NCI-H1092 treated with DMSO at 0.1 percent for 48 hours (cell line): ENCODE data around the gene HTR7.

Experiments
- DNase-seq: peaks from one replicate; lab custom pipeline; 2025; lab: John Stamatoyannopoulos, UW

Gene HTR7

DNA sequence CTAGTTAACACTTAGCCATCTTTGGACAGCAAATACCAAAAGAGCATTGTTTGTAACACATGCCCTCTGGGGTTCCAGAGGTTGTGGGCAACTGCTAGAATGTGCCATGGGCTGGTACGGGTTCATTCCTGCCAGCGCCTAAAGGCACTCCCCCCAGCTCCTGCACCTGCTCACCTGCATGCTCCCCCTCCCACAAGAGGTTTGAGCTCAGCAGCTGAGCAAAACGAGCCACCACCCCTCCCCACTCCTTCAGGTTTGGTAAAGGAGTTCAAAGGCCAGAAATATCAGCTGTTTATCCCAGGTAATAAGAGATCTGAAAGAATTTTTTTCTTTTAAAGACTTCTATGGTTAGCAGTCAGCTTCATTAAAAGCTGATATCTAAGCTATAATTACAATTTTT lies 53.5 kb downstream of the HTR7 start:
- DNase-seq = no peak

DNA sequence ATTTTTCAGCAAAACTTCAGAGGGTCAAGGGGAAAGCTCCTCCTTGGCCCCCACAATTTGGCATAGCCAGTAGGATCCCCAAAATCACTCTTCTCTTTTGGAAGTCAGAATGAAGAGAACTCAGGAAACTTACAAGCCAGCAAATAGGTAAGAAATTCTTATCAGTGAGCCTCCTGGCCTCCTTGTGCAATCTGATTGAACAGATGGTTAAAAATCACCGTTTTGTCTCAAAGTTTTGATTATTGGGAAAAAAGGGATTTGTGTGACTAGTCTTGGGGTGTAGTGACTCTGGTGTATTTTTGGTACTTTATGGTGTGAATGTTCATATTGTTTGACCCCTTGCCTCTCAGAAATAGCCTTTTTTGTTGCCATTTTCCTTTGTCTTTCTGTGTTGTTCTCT lies 56.2 kb downstream of the HTR7 start:
- DNase-seq = no peak

GRCh38 chr10:90800232-90800796 lies 57.5 kb downstream of the HTR7 start:
- DNase-seq = no peak

DNA sequence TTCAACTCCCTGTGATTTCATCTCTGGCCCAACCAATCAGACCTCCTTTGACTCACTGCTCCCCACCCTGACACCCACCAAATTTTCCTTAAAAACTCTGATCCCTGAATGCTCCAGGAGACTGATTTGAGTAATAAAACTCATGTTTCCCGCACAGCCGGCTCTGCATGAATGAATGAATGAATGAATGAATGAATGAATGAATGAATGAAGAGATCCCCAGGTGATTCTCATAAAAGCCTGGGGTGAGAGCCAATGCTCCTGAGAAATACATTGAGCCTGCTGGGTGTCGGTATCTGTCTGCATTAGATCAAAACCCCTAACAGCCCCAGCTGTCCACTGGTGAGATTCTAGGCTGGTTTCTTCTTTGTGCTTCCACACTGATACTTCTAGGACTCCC lies 58.7 kb downstream of the HTR7 start:
- no peak for DNase-seq

- no peak for DNase-seq
Measured at GRCh38 chr10:90798482-90798881, 59.4 kb downstream of the HTR7 start.

DNA sequence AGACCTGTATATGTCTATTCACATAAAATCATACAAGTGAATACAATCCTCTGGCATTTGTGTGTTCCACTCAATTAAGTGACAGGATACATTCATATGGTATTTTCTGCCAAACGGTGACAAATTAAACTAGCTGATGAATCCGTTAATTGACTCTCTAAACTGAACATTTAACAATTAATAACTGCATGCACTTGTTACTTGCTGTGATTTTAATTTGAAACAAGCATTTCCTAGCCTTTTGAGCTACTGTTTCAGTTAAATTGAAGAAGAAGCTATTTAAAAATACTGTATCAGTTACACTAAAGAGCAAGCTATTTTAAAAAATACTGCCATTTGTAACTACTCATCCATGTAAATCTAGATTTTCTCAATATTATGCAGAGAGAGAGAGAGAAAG lies 67.4 kb downstream of the HTR7 start:
- DNase-seq = no peak

- DNase-seq = no peak
Measured at GRCh38 chr10:90788968-90789367, 68.9 kb downstream of the HTR7 start.

GRCh38 chr10:90788199-90788491 lies 69.7 kb downstream of the HTR7 start:
- DNase-seq = no peak

DNA sequence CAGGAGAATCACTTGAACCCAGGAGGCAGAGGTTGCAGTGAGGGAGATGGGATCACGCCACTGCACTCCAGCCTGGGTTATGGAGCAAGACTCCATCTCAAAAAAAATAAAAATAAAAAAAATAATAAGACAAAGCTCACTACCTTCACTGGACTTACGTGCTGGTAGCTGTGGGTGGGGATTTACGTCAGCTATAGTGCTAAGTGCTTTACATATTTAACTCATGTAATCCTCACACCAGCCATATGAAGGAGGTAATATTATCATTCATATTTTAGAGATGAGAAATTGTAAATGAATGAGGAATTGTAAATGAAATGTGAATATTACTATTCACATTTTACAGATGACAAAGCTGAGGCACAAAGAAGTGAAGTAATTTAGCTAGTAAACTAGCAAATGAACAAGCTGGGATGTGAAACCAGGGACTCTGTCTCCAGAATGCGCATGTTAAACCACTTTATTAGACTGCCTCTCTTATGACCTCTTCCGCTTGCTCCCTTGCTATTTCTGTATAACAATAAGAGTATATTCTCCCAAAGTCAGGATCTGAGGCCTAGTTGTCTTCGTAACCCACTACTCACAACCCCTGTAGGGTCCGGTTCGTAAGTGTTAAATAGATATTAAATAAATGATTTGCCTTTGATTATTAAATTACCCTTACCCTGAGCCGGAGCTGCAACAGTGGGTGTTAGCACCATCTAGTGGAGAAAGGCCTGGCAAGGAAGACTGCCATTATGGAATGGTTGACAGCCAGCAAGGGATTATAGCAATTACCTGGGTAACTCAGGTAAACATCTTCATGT lies 70.2 kb downstream of the HTR7 start:
- DNase-seq = no peak

GRCh38 chr10:90785782-90786181 lies 72.1 kb downstream of the HTR7 start:
- no peak for DNase-seq

DNA sequence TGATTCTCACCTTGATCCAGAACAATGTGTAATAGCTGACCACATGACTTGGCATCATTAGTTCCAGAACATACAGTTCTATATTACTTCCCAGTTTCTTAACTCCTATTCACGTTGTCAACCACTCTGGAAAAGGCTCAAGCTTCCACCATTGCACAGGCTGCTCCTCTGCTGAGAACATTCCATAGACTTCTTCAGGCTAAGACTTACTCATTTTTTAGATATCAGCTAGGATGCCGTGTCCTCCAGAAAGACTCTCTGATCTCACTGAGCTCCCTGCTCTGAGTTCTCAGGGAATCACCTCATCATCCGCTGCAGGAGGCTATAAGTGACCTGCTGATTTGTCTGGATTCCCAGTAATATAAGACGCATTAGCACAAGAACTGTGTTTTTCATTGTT lies 73.1 kb downstream of the HTR7 start:
- DNase-seq = no peak

DNA sequence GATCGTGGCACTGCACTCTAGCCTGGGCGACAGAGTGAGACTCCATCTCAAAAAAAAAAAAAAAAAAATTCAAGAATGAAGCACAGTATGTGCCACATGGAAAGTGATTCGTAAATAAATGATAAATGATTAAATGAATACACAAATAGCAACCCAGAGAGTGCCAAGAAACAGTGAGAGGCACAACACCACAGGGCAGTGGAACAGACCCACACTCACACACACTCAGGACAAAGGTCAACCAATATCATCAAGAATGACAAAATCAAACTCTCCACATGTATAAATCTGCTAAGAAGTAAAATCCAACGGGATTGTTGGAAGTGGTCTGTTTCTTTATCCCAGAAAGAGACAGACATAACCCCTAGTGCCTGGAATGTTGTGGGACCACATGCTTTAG lies 77.4 kb downstream of the HTR7 start:
- DNase-seq = no peak

GRCh38 chr10:90779548-90779947 lies 78.3 kb downstream of the HTR7 start:
- DNase-seq = no peak

- no peak for DNase-seq
Measured at GRCh38 chr10:90777621-90778020, 80.2 kb downstream of the HTR7 start.

GRCh38 chr10:90775351-90776028 lies 82.3 kb downstream of the HTR7 start:
- DNase-seq = no peak

- no peak for DNase-seq
Measured at GRCh38 chr10:90769946-90770841, 87.6 kb downstream of the HTR7 start.

GRCh38 chr10:90751107-90751997 lies 106.5 kb downstream of the HTR7 start:
- peak; percentile 17 for DNase-seq

GRCh38 chr10:90746829-90747228 lies 111.0 kb downstream of the HTR7 start:
- no peak for DNase-seq

GRCh38 chr10:90745565-90745964 lies 112.3 kb downstream of the HTR7 start:
- DNase-seq = no peak

- DNase-seq = no peak
Measured at GRCh38 chr10:90743291-90743690, 114.5 kb downstream of the HTR7 start.

- no peak for DNase-seq
Measured at GRCh38 chr10:90741926-90742565, 115.8 kb downstream of the HTR7 start.
